Mucosa of descending colon (tissue), 3 donors: Measurements from ENCODE around the gene CDC42EP3. TPM values are rescaled to one million over a fixed set of nuclear protein-coding genes. Genes with fewer than 3 reads are reported as not detected.

ENCODE experiments used
- ATAC-seq: fragments of 200-7000 bp; cut with Tn5 transposase; one replicate; pipeline ENCODE4 v1.9.1; 2020; ENCODE audit warnings: mild to moderate bottlenecking, moderate library complexity
- DNase-seq, 3 donors: peaks; one replicate each; pipeline ENCODE4 v3.0.0-alpha.2; 2020
- H3K36me3 ChIP-seq: fragments of 200-600 bp; one replicate; pipeline ENCODE4 v1.8.0; 2021; ENCODE audit warnings: low read depth, mild to moderate bottlenecking
- H3K4me1 ChIP-seq: fragments of 200-600 bp; one replicate; pipeline ENCODE4 v1.8.0; 2021; ENCODE audit warnings: low read depth, mild to moderate bottlenecking
- H3K4me3 ChIP-seq: fragments of 200-600 bp; one replicate; pipeline ENCODE4 v1.8.0; 2021; ENCODE audit warnings: mild to moderate bottlenecking
- H3K9me3 ChIP-seq: fragments of 200-600 bp; one replicate; pipeline ENCODE4 v1.8.0; 2021; ENCODE audit warnings: mild to moderate bottlenecking
- CTCF ChIP-seq: fragments of 200-600 bp; IDR thresholded peaks from one replicate; pipeline ENCODE4 v1.8.0; 2022; ENCODE audit warnings: antibody characterized with exemption, mild to moderate bottlenecking
- intact Hi-C, 2 donors: fragments of 100-400 bp; cut with DNase I in 1 of 2; cut with micrococcal nuclease in 1 of 2; formaldehyde crosslinking; loops; one replicate each; pipeline versions ENCODE4 v1.11.0 to v1.11.1; 2022; cut with DNase I, micrococcal nuclease
- total RNA-seq, 3 donors: library from RNA; stranded (reverse); fragmentation: NEBNext Ultra II Directional in 2 of 3; extraction: Animal tissue kit (Norgen Biotek cat#: 25700) in 2 of 3; gene quantifications; one replicate each; pipeline versions ENCODE4 v1.2.1 to v1.2.4, GENCODE V29; 2021 to 2023
- donor health status: DM: no; HTN: no; CAD: no; lungs with moderate emphysema.
- donor health status: DM: no; HTN: no; CAD: no.
- donor health status: DM: no; HTN: yes; CAD: no.

CDC42EP3 gene
- total RNA-seq, 3 donors from 2014 or later: 27.9 to 67.0 (median 30.1) TPM

GRCh38 chr2:37627710-37628109 lies 43.7 kb downstream of the CDC42EP3 start:
- DNase-seq: no peak
- H3K36me3 ChIP-seq: no peaks in the 10 kb centered on the region
- no peak overlapping the region for H3K4me3 ChIP-seq
- H3K4me1 ChIP-seq: no peaks in the 10 kb centered on the region
- no peaks in the 10 kb centered on the region for H3K9me3 ChIP-seq
- TF ChIP-seq CTCF: no peak
- intact Hi-C loops: no loop called here
- ATAC-seq: no peak

GRCh38 chr2:37625796-37626571 lies 45.5 kb downstream of the CDC42EP3 start:
- peak; percentile 80 for ATAC-seq
- H3K4me3 ChIP-seq: no peak overlapping the region
- no peaks in the 10 kb centered on the region for H3K9me3 ChIP-seq
- no peaks in the 10 kb centered on the region for H3K36me3 ChIP-seq
- DNase-seq: peak in 1 of 3 donors; percentile 64
- no peaks in the 10 kb centered on the region for H3K4me1 ChIP-seq
- TF ChIP-seq CTCF: no peak
- intact Hi-C loops: no loop called here

- no peaks in the 10 kb centered on the region for H3K36me3 ChIP-seq
- no peak for ATAC-seq
- TF ChIP-seq CTCF: no peak
- DNase-seq: no peak
- intact Hi-C loops: no loop called here
- H3K9me3 ChIP-seq: no peaks in the 10 kb centered on the region
- no peak overlapping the region for H3K4me3 ChIP-seq
- no peaks in the 10 kb centered on the region for H3K4me1 ChIP-seq
These were observed 46.3 kb downstream of the CDC42EP3 start for GRCh38 chr2:37625156-37625555.

- ATAC-seq (peak; percentile 45), DNase-seq (no peak)
- Histone ChIP-seq H3K9me3 (no peaks in the 10 kb centered on the region), H3K36me3 (no peaks in the 10 kb centered on the region), H3K4me3 (no peak overlapping the region), H3K4me1 (no peaks in the 10 kb centered on the region)
- TF ChIP-seq CTCF: no peak
- intact Hi-C loops: no loop called here
These were observed 47.2 kb downstream of the CDC42EP3 start for GRCh38 chr2:37623971-37624900.

- no peak for ATAC-seq
- intact Hi-C loops: no loop called here
- Histone ChIP-seq H3K4me1 (no peaks in the 10 kb centered on the region), H3K36me3 (no peaks in the 10 kb centered on the region), H3K9me3 (no peaks in the 10 kb centered on the region), H3K4me3 (no peak overlapping the region)
- TF ChIP-seq CTCF: no peak
- DNase-seq: no peak
These were observed 48.0 kb downstream of the CDC42EP3 start for GRCh38 chr2:37623406-37623805.
